Endothelial cell (in vitro differentiated cells): ENCODE measurements around the gene C12orf42. TPM values are rescaled to one million over a fixed set of nuclear protein-coding genes. Genes with fewer than 3 reads are reported as not detected.

Experiments used
- DNase-seq: peaks from one replicate; pipeline ENCODE4 v3.0.0; 2021; ENCODE audit warnings: low spot score
- H3K27ac Mint-ChIP-seq: one replicate; pipeline ENCODE4 v1.8.0; 2021; ENCODE audit warnings: mixed read lengths, inconsistent platforms; ENCODE audit not compliant: unreplicated experiment
- H3K27me3 Mint-ChIP-seq: one replicate; pipeline ENCODE4 v1.8.0; 2021; ENCODE audit warnings: mild to moderate bottlenecking, moderate library complexity, mixed read lengths, inconsistent platforms; ENCODE audit not compliant: unreplicated experiment
- H3K36me3 Mint-ChIP-seq: one replicate; pipeline ENCODE4 v1.8.0; 2021; ENCODE audit warnings: mild to moderate bottlenecking, low read depth, mixed read lengths, inconsistent platforms; ENCODE audit not compliant: unreplicated experiment
- H3K4me1 Mint-ChIP-seq: one replicate; pipeline ENCODE4 v1.8.0; 2021; ENCODE audit warnings: mild to moderate bottlenecking, mixed read lengths, inconsistent platforms; ENCODE audit not compliant: unreplicated experiment
- H3K4me3 Mint-ChIP-seq: one replicate; pipeline ENCODE4 v1.8.0; 2021; ENCODE audit warnings: mild to moderate bottlenecking, mixed read lengths, inconsistent platforms; ENCODE audit not compliant: unreplicated experiment
- H3K9me3 Mint-ChIP-seq: one replicate; pipeline ENCODE4 v1.8.0; 2021; ENCODE audit warnings: mixed read lengths, inconsistent platforms; ENCODE audit not compliant: unreplicated experiment
- total RNA-seq: library from RNA; stranded (reverse); fragmentation: NEBNext Ultra II Directional; extraction: Animal tissue kit (Norgen Biotek cat#: 25700); gene quantifications from one replicate; pipeline ENCODE4 v1.2.1, GENCODE V29; 2021; ENCODE audit not compliant: unreplicated experiment
- TF ChIP-seq, protein P1 (sequence below): fragments of 200-600 bp; sonication (generic); IDR thresholded peaks from one replicate; pipeline ENCODE4 v1.5.0; 2021; ENCODE audit warnings: antibody characterized with exemption; ENCODE audit not compliant: unreplicated experiment

Gene C12orf42
- total RNA-seq, 1 donor from 2014 or later: 0.77 TPM

- no peak for DNase-seq
- Mint-ChIP-seq H3K27me3 (peaks cover 1% of the 10 kb centered on the region), H3K9me3 (no peaks in the 10 kb centered on the region), H3K4me3 (no peak overlapping the region), H3K27ac (no peak overlapping the region), H3K36me3 (no peaks in the 10 kb centered on the region), H3K4me1 (no peaks in the 10 kb centered on the region)
- TF ChIP-seq, protein P1, sequence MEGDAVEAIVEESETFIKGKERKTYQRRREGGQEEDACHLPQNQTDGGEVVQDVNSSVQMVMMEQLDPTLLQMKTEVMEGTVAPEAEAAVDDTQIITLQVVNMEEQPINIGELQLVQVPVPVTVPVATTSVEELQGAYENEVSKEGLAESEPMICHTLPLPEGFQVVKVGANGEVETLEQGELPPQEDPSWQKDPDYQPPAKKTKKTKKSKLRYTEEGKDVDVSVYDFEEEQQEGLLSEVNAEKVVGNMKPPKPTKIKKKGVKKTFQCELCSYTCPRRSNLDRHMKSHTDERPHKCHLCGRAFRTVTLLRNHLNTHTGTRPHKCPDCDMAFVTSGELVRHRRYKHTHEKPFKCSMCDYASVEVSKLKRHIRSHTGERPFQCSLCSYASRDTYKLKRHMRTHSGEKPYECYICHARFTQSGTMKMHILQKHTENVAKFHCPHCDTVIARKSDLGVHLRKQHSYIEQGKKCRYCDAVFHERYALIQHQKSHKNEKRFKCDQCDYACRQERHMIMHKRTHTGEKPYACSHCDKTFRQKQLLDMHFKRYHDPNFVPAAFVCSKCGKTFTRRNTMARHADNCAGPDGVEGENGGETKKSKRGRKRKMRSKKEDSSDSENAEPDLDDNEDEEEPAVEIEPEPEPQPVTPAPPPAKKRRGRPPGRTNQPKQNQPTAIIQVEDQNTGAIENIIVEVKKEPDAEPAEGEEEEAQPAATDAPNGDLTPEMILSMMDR: no peak
Observed at GRCh38 chr12:103482365-103482764, 13.4 kb downstream of the C12orf42 start.

- Mint-ChIP-seq H3K4me3 (no peak overlapping the region), H3K36me3 (no peaks in the 10 kb centered on the region), H3K27ac (no peak overlapping the region), H3K9me3 (no peaks in the 10 kb centered on the region), H3K27me3 (no peaks in the 10 kb centered on the region), H3K4me1 (no peaks in the 10 kb centered on the region)
- DNase-seq: no peak
- TF ChIP-seq, protein P1: no peak
Observed at GRCh38 chr12:103475073-103475472, 20.7 kb downstream of the C12orf42 start.

- TF ChIP-seq, protein P1: no peak
- H3K27ac Mint-ChIP-seq: no peak overlapping the region
- no peak for DNase-seq
- H3K9me3 Mint-ChIP-seq: no peaks in the 10 kb centered on the region
- no peaks in the 10 kb centered on the region for H3K27me3 Mint-ChIP-seq
- H3K4me1 Mint-ChIP-seq: no peaks in the 10 kb centered on the region
- H3K36me3 Mint-ChIP-seq: no peaks in the 10 kb centered on the region
- H3K4me3 Mint-ChIP-seq: no peak overlapping the region
Observed at GRCh38 chr12:103470664-103471063, 25.1 kb downstream of the C12orf42 start.

DNA sequence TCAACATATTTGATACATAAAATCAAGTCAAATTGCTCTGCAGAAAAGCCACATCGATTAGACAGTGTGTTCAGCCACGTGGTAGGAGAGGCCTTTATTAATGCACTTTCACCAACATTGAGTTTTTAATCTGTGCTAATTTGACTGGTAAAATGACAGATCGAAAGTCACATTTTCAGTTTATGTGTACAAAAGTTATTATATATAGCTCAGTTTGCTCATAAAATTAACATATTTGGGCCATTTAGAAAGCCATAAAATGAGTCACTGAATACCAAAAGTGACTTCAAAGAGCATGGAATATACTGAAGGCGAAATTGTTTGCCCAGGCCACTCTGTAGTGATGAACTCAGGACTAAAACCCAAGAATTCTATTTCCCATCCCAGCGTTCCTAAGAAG is 26.0 kb downstream of the C12orf42 start:
- no peaks in the 10 kb centered on the region for H3K36me3 Mint-ChIP-seq
- H3K27me3 Mint-ChIP-seq: no peaks in the 10 kb centered on the region
- DNase-seq: no peak
- no peaks in the 10 kb centered on the region for H3K9me3 Mint-ChIP-seq
- TF ChIP-seq, protein P1: no peak
- H3K27ac Mint-ChIP-seq: no peak overlapping the region
- no peak overlapping the region for H3K4me3 Mint-ChIP-seq
- H3K4me1 Mint-ChIP-seq: no peaks in the 10 kb centered on the region

DNA sequence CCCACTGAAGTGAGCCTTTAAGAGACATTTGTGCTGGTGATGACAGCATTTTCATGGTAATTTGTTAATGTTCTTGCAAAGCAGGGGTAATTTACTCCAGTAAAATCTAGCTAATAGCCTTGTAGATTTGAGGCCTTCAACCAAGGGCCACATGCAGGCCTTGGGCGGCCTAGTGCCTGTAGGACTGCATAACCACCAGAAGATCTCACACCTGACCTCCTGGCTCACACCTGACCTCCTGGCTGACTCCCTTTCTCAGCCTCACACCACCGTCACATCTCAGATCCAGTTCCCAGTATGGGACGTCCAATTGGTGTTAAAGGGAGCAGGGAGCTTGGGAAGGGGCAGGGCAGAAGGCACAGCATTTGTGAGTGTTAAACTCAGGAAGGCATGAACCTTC is 26.9 kb downstream of the C12orf42 start:
- no peaks in the 10 kb centered on the region for H3K36me3 Mint-ChIP-seq
- H3K27me3 Mint-ChIP-seq: no peaks in the 10 kb centered on the region
- no peak overlapping the region for H3K4me3 Mint-ChIP-seq
- no peaks in the 10 kb centered on the region for H3K9me3 Mint-ChIP-seq
- no peak overlapping the region for H3K27ac Mint-ChIP-seq
- TF ChIP-seq, protein P1: no peak
- DNase-seq: no peak
- H3K4me1 Mint-ChIP-seq: no peaks in the 10 kb centered on the region
